KOPT-K1 (cell line): Measurements from ENCODE around the gene LRMDA.

Experiments used
- H3K27ac ChIP-seq: fragments of 200-600 bp; sonication (generic); 2 replicates; pipeline ENCODE4 v1.5.1; 2016; ENCODE audit warnings: antibody characterized with exemption, mild to moderate bottlenecking, low read depth, low read length; ENCODE audit not compliant: poor library complexity, severe bottlenecking
- H3K36me3 ChIP-seq: fragments of 200-600 bp; sonication (generic); 2 replicates; pipeline ENCODE4 v1.5.1; 2017; ENCODE audit warnings: antibody characterized with exemption, mild to moderate bottlenecking, low read length, moderate library complexity; ENCODE audit not compliant: insufficient read depth
- H3K9me3 ChIP-seq: fragments of 200-600 bp; sonication (generic); 2 replicates; pipeline ENCODE4 v1.5.1; 2017; ENCODE audit warnings: antibody characterized with exemption, low read length, mild to moderate bottlenecking; ENCODE audit not compliant: insufficient read depth, poor library complexity, severe bottlenecking

The LRMDA gene

DNA sequence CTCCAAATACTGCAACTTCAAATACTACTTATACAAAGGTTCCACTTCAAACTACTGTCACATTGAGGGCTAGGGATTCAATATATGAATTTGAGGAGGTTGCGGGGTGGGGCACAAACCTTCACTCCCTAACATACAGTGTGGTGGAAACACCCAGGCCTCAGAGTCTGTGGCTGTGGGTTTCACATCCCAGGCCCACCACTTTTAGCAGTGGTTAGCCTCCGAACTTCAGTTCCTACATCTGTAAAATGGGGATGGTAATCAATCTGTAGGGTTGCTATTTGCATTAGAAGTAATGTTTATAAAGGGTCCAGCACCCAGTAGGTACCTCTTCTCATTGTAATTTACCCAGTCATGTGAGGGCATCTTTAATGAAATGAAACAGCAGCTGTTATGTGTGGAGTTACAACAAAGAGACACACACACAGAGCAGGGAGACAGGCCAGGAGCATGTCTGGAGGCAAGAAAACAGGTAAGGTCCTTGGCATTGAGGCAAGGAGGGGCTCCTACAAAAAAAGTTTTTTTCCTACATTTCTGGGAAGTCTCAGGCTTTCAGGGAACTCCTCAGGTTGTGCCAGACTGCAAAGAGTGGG is 570.9 kb downstream of the LRMDA start:
- no peak overlapping the region for H3K27ac ChIP-seq
- no peaks in the 10 kb centered on the region for H3K9me3 ChIP-seq
- no peaks in the 10 kb centered on the region for H3K36me3 ChIP-seq

DNA sequence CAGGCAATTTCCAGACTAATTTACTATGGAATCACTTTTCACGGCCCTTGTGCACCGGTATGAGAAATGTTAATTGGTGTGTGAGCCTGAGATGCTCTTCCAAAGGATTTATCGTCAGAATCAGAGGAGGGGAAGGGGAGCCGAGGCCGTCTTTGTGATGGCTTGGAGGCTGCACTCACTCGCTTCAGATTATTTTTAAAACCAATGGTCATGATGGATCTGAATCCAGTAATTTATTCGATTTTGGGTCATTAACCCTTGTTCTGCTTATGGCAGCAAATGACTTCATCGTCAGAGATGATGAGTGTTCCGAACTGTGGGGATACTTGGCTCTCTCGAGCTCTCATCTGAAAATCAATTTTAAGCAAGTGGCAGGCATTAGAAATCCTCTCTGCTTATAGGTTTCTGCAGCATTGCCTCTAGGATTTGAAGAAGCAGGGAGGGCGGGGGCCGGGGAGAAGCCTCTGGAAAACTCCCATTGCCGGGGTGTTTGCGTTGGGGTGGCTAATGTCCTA is 576.3 kb downstream of the LRMDA start:
- H3K36me3 ChIP-seq = no peaks in the 10 kb centered on the region
- H3K27ac ChIP-seq = no peak overlapping the region
- H3K9me3 ChIP-seq = no peaks in the 10 kb centered on the region

DNA sequence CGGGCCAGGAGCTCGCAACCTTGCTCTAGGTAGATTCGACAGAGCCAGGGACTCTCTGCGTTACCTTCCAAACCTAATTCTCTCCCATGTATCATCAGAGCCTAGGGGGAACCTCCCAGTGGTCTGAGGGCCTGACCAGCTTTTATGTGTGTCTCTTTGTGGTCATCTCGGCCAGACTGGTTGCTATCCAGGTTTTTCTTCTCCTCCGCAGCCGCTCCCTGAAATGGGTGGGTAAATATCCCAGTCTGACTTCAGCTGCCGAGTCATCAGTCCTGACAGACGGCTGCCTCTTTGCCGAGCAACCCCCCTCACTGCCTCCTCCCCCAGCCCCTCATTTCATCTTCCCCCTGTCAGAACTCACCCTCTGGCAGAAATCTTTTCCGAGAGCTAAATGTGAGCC is 578.1 kb downstream of the LRMDA start:
- H3K27ac ChIP-seq = no peak overlapping the region
- no peaks in the 10 kb centered on the region for H3K36me3 ChIP-seq
- no peaks in the 10 kb centered on the region for H3K9me3 ChIP-seq

DNA sequence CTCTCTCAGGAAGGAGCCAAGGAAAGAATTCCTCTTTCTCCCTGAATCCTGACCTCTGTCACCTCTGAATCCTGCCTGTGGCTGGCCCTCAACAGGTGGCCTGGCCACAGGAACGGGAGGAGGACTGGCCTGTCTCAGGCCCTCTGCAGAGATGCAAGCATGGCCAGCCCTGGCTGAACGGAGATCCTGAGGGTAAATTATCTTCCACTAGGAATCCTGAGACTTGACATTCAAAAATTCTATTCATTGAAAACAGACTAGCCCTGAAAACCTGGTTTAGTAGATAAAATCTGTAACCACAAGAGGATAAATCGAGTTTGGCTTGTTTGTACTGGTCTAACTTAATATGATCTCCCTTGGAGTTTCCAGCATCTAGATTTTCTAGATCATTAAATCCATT is 579.3 kb downstream of the LRMDA start:
- Histone ChIP-seq H3K9me3 (no peaks in the 10 kb centered on the region), H3K36me3 (no peaks in the 10 kb centered on the region), H3K27ac (no peak overlapping the region)

DNA sequence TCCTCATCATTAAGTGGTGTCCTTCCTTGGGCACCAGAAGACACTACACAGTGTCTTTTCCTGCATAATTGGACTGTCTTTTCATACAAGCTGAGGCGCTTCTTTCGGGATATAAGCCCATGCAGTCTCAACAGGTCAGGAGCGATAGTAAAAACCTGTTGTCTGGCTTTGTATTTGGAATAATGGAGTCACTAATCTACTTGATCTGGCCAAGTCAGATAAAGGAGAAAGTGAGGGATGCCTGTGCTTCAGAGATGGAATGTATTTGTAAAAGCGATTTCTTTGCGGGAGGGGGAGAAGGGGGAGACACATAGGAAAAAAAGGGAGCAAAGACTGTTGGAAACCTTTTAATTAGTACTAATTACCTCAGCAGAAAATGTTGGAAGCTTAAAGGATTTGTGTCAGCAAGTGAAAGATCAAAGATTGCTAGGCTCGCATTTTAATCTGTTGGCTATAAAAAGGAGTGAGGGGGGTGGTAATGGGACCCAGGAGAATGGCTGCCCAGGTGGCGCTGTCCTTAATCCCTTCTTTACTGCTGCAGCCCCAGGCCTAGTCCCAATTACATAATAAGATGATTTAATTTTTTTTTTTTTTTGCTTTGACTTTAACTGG is 581.4 kb downstream of the LRMDA start:
- no peaks in the 10 kb centered on the region for H3K9me3 ChIP-seq
- no peak overlapping the region for H3K27ac ChIP-seq
- no peaks in the 10 kb centered on the region for H3K36me3 ChIP-seq

DNA sequence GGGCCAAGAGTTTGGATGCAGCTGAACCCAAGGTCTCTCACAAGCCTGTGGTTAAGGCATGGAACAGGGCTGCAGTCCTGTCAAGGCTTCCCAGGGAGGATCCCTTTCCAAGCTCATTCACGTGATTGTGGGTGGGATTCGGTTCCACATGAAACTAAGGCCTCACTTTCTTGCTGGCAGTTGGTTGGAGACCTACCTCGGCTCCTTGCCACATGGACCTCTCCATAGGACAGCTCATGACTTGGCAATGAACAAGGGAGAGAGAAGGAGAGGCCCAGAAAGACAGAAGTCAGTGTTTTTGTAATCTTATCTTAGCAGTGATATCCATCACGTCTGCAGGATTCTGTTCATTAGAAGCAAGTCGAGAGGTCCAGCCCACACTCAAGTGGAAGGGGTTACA is 583.8 kb downstream of the LRMDA start:
- Histone ChIP-seq H3K27ac (no peak overlapping the region), H3K36me3 (no peaks in the 10 kb centered on the region), H3K9me3 (no peaks in the 10 kb centered on the region)

DNA sequence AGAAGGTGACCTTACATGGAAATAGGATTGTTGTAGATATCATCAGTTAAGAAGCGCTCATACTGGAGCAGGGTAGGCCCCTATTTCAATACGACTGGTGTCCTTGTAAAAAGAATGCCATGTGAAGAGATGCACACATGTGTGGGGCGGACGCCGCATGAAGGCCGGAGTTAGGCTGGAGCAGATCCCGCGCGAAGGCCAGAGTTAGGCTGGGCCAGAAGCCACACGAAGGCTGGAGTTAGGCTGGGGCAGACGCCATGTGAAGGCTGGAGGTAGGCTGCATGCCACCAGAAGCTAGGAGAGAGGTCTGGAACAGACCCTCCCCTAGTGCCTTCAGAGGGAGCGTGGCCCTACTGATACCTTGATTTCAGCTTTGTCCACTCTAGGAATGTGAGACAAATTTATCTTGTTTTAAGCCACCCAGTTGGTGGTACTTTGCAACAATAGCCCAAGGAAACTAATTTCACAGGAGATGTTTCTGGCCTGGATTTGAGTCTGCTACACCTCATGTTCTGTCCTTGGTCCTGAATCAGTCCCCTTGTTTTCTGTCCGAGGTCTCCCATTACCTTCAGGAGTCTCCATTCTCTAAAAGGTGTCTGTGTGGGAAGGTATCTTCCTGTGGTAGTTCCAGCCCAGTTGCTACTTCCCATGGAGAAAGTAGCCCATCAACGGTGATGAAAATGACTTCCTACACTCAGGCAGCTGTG is 585.8 kb downstream of the LRMDA start:
- Histone ChIP-seq H3K36me3 (no peaks in the 10 kb centered on the region), H3K9me3 (no peaks in the 10 kb centered on the region), H3K27ac (no peak overlapping the region)

DNA sequence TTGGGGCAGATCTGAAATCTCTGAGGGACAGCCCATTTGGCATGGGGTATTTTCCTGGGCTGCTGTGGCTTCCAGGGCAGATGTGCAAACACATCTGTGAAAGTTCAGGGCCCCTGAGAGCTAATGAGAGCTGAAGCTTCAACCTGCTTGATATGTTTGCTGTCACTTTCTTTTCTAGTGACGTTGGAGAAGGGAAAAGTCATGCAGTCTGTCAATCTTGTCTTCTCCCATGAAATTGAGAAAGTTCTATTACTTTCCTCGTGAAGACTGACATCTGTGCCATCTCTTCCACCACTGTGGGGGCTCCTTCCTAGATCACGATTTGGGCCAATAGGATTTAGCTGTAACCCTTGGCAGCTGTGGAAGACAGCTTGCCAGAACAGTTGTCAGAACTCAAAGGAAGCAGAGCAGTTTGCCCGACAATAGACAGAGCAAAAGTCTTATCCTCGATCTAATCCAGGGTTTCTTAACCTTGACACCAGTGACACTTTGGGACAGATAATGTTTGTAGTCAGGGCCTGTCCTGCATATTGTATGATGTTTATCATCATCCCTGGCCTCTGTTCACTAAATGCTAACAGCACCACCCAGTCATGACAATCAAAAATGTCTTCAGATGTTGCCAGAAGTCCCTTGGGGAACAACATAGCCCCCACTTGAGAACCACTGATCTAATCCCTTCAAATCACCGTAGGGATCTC is 586.5 kb downstream of the LRMDA start:
- Histone ChIP-seq H3K27ac (no peak overlapping the region), H3K9me3 (no peaks in the 10 kb centered on the region), H3K36me3 (no peaks in the 10 kb centered on the region)

DNA sequence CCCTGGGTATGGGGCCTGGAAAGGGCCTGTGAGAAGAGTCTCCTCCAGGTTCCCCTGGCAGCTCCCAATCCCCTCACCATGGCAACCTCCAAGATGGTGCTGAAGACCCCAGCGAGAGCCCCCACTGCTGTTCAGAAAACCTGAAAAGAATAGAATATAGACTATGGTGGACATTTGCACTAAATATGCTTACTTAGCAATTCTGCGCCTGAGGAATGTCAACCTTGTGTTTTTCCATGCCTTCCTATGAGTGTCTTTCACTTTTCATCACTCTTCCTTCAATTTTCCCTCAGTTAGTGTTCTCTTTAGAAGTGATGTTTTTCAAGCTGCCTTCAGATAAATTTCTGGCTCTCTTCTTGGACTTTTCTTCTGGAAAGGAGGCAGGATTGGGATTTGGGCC is 589.2 kb downstream of the LRMDA start:
- H3K36me3 ChIP-seq = no peaks in the 10 kb centered on the region
- no peak overlapping the region for H3K27ac ChIP-seq
- H3K9me3 ChIP-seq = no peaks in the 10 kb centered on the region

DNA sequence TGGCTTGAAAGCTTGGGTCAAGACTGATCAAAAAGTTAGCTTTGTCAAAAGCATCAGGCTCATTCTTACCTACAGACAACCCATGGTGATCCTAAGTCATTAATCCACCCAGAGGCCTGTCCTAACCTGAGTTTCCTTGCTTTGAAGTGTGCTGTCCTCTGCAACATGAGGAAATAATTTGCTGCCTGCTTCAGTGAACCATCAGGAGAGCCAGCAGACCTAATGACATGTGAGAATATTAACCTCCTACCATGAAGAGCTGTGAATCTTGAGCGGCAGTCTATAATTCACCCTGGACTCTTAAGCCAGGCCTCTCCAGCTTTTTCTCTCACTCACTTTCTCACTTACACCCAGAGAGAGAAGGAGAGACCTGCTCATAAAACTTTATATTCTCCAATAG is 590.0 kb downstream of the LRMDA start:
- no peak overlapping the region for H3K27ac ChIP-seq
- H3K9me3 ChIP-seq = no peaks in the 10 kb centered on the region
- H3K36me3 ChIP-seq = no peaks in the 10 kb centered on the region

DNA sequence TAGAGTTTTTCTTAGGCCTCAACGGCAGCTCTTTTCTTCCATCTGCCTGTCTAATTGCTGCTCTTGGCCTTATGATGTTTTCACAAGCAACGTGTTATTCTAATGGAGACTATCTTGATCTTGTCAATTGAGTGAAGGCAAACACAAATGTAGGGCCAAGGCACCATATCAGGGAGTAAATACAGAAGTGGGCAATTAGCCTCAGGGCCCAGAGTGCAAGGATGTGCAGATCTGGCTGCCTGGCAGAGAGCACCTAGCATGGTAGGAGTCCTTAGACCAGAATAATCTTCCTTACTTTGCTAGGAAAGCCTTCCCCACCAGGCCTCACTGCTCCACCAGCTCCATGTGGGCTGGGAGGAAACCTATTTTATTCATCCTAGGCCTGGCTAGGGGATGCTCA is 590.9 kb downstream of the LRMDA start:
- Histone ChIP-seq H3K9me3 (no peaks in the 10 kb centered on the region), H3K36me3 (no peaks in the 10 kb centered on the region), H3K27ac (no peak overlapping the region)

DNA sequence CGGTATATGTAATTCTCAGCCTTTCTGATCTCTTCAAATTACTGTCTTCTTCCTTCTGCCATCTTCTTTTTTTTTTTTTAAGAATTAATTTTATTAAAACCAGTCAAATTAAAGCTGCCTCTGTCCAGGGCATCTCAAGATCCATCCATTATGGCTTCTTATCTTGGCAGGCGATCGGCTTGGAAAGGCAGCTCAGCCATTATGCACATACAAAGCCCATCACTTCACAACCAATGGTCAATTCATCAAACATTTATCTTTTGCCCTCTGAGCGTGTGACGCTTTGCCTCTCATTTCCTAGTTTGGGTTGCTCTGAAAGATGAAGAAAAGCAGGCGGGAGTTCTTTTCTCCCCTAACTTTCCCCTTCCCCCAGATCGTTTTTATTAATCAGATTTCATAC is 591.6 kb downstream of the LRMDA start:
- Histone ChIP-seq H3K27ac (no peak overlapping the region), H3K36me3 (no peaks in the 10 kb centered on the region), H3K9me3 (no peaks in the 10 kb centered on the region)

DNA sequence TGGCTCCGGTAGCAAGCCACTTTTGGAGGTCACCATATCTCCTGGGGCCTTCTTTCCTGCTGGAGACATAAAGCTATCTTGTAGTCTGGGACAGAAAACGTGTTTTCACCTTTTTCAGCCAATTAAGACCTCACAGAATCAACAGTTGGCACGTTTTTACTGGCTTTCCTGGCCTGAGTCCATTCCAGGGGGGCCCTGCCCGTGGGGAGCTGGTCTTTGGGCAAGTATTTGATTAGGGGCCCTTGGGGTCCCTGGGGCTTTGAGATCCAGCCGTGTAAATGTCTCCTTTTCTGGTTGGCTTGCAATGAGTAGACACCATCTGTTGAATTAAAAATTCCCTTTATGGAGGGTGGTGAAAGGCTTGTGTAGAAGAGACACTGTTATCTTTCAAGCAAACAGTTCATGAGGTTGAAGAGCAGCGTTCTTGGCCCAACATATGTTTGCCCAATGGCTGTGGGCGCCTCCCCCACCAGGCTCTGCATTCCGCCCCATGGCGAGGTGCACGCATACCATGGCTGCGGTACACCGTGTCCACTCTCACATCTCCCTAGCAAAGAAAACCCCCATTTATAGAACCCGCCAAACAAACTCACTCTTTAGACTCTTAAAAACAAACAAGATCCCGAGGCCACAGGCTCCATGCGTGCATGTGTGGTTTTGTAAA is 593.2 kb downstream of the LRMDA start:
- Histone ChIP-seq H3K36me3 (no peaks in the 10 kb centered on the region), H3K27ac (no peak overlapping the region), H3K9me3 (no peaks in the 10 kb centered on the region)

DNA sequence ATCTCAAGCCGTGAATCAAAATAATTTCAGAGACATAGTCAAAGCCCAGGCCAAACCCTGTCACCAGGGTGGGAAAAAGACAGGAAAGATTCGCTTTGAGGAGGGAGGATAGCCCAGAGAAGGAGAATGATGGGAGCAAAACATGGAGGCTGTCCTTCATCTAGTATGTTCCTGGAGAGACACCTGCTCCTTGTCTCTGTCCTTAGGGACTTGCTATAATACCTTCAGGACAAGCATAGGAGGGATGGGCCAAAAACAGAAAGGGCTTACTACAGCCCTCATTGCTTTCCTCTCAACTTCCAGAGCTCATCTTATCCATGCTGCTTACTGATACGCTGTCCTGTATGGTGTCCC is 593.7 kb downstream of the LRMDA start:
- no peaks in the 10 kb centered on the region for H3K36me3 ChIP-seq
- H3K9me3 ChIP-seq = no peaks in the 10 kb centered on the region

DNA sequence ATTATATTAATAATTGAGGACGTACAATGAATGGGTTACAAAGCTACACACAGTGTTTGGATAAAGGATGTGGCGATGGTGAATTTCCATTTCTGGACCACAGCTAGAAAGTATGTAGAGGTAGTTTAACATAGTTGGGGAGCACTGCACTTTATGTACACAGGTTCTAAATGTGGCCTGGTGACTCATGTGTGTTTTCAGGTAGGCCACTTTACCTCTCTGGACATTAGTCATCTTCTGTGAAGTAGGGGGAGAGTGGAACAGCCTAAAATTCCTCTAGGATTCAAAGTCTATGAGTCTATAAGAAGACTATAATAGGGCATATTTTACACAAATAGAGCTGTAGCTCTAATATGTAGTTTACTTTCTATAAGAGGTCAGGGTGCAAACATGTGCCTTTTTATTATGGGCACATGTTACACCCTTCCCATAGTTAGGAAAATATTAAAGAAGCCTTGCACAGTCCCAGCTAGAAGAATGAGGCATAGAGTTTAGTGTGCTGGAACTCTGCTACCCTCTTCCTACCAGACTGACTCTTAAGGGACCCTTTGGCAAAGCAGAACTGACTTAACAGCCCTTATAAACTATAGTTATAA is 594.9 kb downstream of the LRMDA start:
- no peak overlapping the region for H3K27ac ChIP-seq
- no peaks in the 10 kb centered on the region for H3K36me3 ChIP-seq

More for the DNA sequence above, 593.7 kb downstream of the LRMDA start:
- no peak overlapping the region for H3K27ac ChIP-seq

More for the DNA sequence above, 594.9 kb downstream of the LRMDA start:
- H3K9me3 ChIP-seq = no peaks in the 10 kb centered on the region
